Duodenal mucosa (tissue), 2 donors: ENCODE data around the gene PLCG2.

Experiments used
- H3K27ac ChIP-seq: one replicate; pipeline ENCODE4 v1.7.0; 2013; ENCODE audit warnings: low read depth, low read length
- H3K27me3 ChIP-seq, 2 donors: one replicate each; pipeline ENCODE4 v1.7.0; 2013; ENCODE audit warnings: low read length in 2 of 2, control low read depth in 1 of 2; ENCODE audit not compliant: insufficient read depth in 2 of 2, control insufficient read depth in 1 of 2
- H3K36me3 ChIP-seq, 2 donors: one replicate each; pipeline ENCODE4 v1.7.0; 2013; ENCODE audit warnings: low read length in 2 of 2, control low read depth in 1 of 2; ENCODE audit not compliant: insufficient read depth in 2 of 2, control insufficient read depth in 1 of 2
- H3K4me1 ChIP-seq, 2 donors: one replicate each; pipeline ENCODE4 v1.7.0; 2013; ENCODE audit warnings: low read length in 2 of 2, control low read depth in 1 of 2; ENCODE audit not compliant: insufficient read depth in 2 of 2, control insufficient read depth in 1 of 2
- H3K4me3 ChIP-seq, 2 donors: one replicate each; pipeline ENCODE4 v1.7.0; 2013; ENCODE audit warnings: low read length in 2 of 2, low read depth in 1 of 2
- H3K9ac ChIP-seq, 2 donors: one replicate each; pipeline ENCODE4 v1.7.0; 2013; ENCODE audit warnings: low read length in 2 of 2, low read depth in 1 of 2
- H3K9me3 ChIP-seq, 2 donors: one replicate each; pipeline ENCODE4 v1.7.0; 2013; ENCODE audit warnings: low read length in 2 of 2, control low read depth in 1 of 2; ENCODE audit not compliant: control insufficient read depth in 1 of 2

Gene PLCG2

GRCh38 chr16:81921085-81921814, 142.2 kb downstream of the PLCG2 start:
- Histone ChIP-seq H3K4me1 (peaks cover 0 to 4% of the 10 kb centered on the region in 2 donors), H3K9ac (no peak overlapping the region), H3K27ac (no peak overlapping the region), H3K36me3 (peaks cover 30 to 60% of the 10 kb centered on the region in 2 donors), H3K9me3 (no peaks in the 10 kb centered on the region), H3K27me3 (no peaks in the 10 kb centered on the region), H3K4me3 (no peak overlapping the region)

GRCh38 chr16:81921843-81922584, 142.9 kb downstream of the PLCG2 start:
- no peak overlapping the region for H3K9ac ChIP-seq
- no peak overlapping the region for H3K27ac ChIP-seq
- H3K4me1 ChIP-seq: peaks cover 0 to 4% of the 10 kb centered on the region in 2 donors

GRCh38 chr16:81923296-81923695, 144.2 kb downstream of the PLCG2 start:
- Histone ChIP-seq H3K4me3 (no peak overlapping the region), H3K27ac (no peak overlapping the region), H3K36me3 (peaks cover 40 to 74% of the 10 kb centered on the region in 2 donors), H3K9ac (no peak overlapping the region), H3K9me3 (no peaks in the 10 kb centered on the region), H3K4me1 (peaks cover 0 to 4% of the 10 kb centered on the region in 2 donors), H3K27me3 (no peaks in the 10 kb centered on the region)

More at GRCh38 chr16:81921843-81922584, 142.9 kb downstream of the PLCG2 start:
- Histone ChIP-seq H3K9me3 (no peaks in the 10 kb centered on the region), H3K36me3 (peaks cover 32 to 62% of the 10 kb centered on the region in 2 donors), H3K27me3 (no peaks in the 10 kb centered on the region), H3K4me3 (no peak overlapping the region)

- Histone ChIP-seq H3K9ac (no peak overlapping the region), H3K4me1 (peaks cover 0 to 4% of the 10 kb centered on the region in 2 donors), H3K4me3 (no peak overlapping the region), H3K9me3 (no peaks in the 10 kb centered on the region), H3K36me3 (peaks cover 39 to 80% of the 10 kb centered on the region in 2 donors), H3K27me3 (no peaks in the 10 kb centered on the region), H3K27ac (no peak overlapping the region)
These were observed 145.9 kb downstream of the PLCG2 start for GRCh38 chr16:81925016-81925415.

GRCh38 chr16:81926036-81926435, 146.9 kb downstream of the PLCG2 start:
- Histone ChIP-seq H3K4me3 (no peak overlapping the region), H3K27me3 (no peaks in the 10 kb centered on the region), H3K36me3 (peaks cover 35 to 77% of the 10 kb centered on the region in 2 donors), H3K9me3 (no peaks in the 10 kb centered on the region), H3K9ac (no peak overlapping the region), H3K4me1 (peaks cover 0 to 4% of the 10 kb centered on the region in 2 donors), H3K27ac (no peak overlapping the region)

- H3K36me3 ChIP-seq: peaks cover 30 to 78% of the 10 kb centered on the region in 2 donors
- no peak overlapping the region for H3K9ac ChIP-seq
- H3K27ac ChIP-seq: no peak overlapping the region
These were observed 148.6 kb downstream of the PLCG2 start for GRCh38 chr16:81927561-81928185.

GRCh38 chr16:81928271-81928918, 149.3 kb downstream of the PLCG2 start:
- H3K9ac ChIP-seq: no peak overlapping the region
- no peak overlapping the region for H3K27ac ChIP-seq
- H3K4me3 ChIP-seq: no peak overlapping the region
- no peaks in the 10 kb centered on the region for H3K27me3 ChIP-seq
- no peaks in the 10 kb centered on the region for H3K4me1 ChIP-seq
- H3K9me3 ChIP-seq: no peaks in the 10 kb centered on the region
- H3K36me3 ChIP-seq: peaks cover 29 to 77% of the 10 kb centered on the region in 2 donors

More at GRCh38 chr16:81927561-81928185, 148.6 kb downstream of the PLCG2 start:
- Histone ChIP-seq H3K9me3 (no peaks in the 10 kb centered on the region), H3K4me3 (no peak overlapping the region), H3K27me3 (no peaks in the 10 kb centered on the region), H3K4me1 (no peaks in the 10 kb centered on the region)

GRCh38 chr16:81928975-81929374, 149.9 kb downstream of the PLCG2 start:
- H3K36me3 ChIP-seq: peaks cover 27 to 76% of the 10 kb centered on the region in 2 donors
- H3K4me1 ChIP-seq: no peaks in the 10 kb centered on the region
- no peak overlapping the region for H3K27ac ChIP-seq
- H3K9ac ChIP-seq: no peak overlapping the region
- no peaks in the 10 kb centered on the region for H3K9me3 ChIP-seq
- no peaks in the 10 kb centered on the region for H3K27me3 ChIP-seq
- no peak overlapping the region for H3K4me3 ChIP-seq

GRCh38 chr16:81929841-81930240, 150.8 kb downstream of the PLCG2 start:
- H3K27ac ChIP-seq: no peak overlapping the region
- no peaks in the 10 kb centered on the region for H3K4me1 ChIP-seq
- H3K9me3 ChIP-seq: no peaks in the 10 kb centered on the region
- no peak overlapping the region for H3K4me3 ChIP-seq
- peaks cover 22 to 69% of the 10 kb centered on the region in 2 donors for H3K36me3 ChIP-seq
- no peaks in the 10 kb centered on the region for H3K27me3 ChIP-seq
- no peak overlapping the region for H3K9ac ChIP-seq
